Activated CD4-positive, CD25-positive, alpha-beta regulatory T cell treated with anti-CD3 and anti-CD28 coated beads, Interleukin-2, amount 50 U/mL, for 72 hours (primary cell): Measurements from ENCODE around the gene LCE6A.

Experiments
- DNase-seq: peaks from one replicate; pipeline ENCODE4 v3.0.0; 2021

Gene LCE6A, protein sequence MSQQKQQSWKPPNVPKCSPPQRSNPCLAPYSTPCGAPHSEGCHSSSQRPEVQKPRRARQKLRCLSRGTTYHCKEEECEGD

DNA sequence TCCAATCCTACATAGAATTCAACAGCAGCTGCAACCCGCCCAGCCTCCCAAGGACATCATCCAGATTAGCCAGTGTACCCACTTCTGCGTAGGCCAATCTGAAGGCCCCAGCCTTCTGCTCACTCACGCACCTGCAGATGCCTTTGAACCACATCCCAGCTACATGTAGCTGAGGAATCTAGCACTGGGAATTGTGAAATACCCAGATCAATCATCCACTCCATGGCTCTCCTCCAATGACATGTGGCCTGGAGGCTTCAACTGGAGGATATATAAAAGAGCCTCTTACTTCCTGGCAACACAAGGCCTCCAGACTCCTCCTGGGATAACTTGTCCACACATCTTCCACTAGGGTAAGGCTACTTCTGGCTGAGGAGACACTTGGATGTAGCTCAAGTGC lies at the start of gene LCE6A:
TSS of gene LCE6A (plus strand) at position 301 of the 400 bp plus-strand sequence. CDS start 665 bp downstream, outside the sequence.
- no peak for DNase-seq

DNA sequence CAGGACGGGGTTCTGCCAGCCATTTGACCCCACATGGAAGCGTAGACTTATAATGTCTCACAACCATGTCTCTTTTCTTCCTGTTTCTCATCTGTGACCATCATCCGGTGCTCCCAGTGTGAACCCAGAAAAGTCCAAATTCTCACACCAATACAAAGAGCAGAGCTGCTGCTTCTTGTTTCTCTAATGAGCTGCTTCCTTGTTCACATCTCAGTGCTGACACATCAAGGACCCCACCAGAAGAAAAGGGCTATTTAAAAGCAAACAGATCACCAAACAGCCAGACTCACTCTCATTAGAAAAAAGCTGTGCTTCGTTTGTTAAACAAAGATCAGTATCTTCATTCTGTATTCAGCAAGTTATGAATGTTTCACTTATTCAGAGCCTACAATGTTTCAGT lies 47.0 kb upstream of the LCE6A start:
- DNase-seq, result no peak

DNA sequence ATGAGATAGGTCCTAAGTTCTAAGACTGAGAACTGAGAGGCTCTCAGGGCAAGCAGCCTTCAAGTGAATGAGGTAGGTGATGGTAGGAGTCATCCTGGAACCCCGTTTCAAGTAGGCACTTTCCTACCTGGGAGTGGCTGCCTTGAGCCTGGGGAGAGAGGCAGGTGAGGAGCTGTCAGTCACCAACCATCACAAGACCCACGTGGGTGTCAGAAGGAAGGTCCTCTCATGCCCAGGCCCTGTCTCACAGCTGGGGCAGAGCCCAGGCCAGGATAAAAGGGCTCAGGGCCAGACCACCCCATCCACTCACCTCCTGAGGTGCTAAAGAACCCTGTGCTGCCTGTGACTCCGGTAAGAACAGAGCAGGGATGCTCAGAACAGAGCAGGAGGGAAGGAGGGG lies 46.2 kb upstream of the LCE6A start, which contains the start of gene LCE1D:
TSS of gene LCE1D (plus strand) at position 301 of the 400 bp plus-strand sequence. CDS start 1,074 bp downstream, outside the sequence.
- DNase-seq, result no peak

DNA sequence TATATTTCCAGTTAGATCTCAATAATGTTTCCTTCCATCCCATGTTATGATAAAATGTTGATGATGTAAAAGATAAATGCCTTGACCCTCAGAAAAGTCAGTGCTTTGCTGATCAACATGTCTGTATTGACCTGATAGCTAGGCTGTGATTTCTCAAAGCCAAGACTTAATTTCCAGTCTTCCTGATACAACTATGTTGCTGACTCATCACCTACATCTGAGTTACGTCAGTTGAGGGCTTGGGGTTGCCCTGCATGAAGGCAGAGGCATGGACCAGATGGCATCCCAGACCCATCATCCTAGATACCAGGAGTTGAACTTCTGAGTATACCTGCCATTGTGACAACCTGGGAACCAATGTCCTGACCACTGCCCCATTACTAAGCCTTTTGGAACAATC lies 41.3 kb upstream of the LCE6A start:
- no peak for DNase-seq

DNA sequence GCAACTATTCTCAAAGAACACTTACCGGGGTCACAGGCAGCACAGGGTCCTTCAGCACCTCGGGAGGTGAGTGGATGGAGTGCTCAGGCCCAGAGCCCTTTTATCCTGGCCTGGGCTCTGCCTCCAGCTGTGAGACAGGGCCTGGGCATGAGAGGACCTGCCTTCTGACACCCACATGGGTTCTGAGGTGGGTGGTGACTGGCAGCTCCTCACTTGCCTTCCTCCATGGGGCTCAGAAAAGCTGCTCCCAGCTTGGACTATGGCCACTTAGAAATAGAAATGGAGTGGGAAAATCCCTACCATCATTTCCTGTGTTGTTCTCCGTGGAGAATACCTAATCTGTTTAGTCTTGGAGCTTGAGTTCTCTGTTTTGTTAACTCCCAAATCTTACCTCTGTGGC lies 36.1 kb upstream of the LCE6A start, which contains the start of gene LCE1C:
TSS of gene LCE1C (minus strand) at position 76 of the 400 bp plus-strand sequence. CDS start 1,173 bp downstream, outside the sequence.
- no peak for DNase-seq

DNA sequence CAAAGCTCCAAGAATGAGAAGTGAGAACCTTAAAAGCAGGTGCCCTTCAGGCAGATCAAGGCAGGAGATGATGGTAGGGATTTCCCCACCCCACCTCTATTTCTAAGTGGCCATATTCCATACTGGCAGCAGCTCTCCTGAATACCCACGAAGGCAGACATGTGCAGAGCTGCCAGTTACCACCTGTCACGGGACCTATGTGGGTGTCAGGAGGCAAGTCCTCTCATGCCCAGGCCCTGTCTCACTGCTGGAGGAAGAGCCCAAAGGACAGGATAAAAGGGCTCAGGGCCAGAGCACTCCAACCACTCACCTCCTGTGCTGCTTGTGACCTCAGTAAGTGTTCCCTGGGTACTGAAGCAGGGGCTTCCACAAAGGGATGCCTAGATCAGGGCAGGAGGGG lies 31.6 kb upstream of the LCE6A start:
- DNase-seq, result no peak

DNA sequence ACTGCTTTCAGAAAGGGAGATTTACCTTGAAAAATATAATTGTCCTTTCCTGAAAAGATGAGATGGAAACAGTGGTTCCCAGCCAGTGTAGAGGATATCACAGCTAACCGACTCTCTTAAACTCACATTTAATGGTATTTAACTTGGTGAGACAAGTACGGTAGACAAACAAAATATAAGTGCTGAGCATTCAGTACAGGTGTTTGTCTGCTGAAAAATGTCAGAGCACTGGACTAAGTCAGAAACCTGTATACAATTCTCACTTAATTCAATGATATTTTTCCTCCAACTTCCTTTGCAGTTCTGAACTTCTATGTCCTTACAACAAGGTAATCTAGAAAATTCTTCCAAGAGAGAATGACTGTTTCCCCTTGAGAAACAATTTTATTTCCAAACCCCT lies 31.0 kb upstream of the LCE6A start, which contains the start of gene LCE1B:
TSS of gene LCE1B (plus strand) at position 301 of the 400 bp plus-strand sequence. CDS start 476 bp downstream, outside the sequence.
- DNase-seq, result no peak

DNA sequence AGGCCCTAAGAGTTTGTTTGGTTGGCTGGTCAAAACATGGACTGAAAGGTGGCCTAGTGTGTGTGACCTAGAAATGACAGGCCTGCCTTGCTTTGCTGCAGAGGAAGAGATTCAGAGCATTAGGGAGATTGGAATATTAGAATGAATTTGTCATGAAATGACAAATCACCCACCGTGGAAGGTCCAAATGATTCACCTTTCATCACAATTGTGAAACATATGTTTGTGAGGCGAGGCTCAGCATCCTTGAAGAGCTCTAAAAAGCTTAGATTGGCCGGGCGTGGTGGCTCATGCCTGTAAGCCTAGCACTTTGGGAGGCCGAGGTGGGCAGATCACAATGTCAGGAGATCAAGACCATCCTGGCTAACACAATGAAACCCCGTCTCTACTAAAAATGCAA lies 25.3 kb upstream of the LCE6A start:
- no peak for DNase-seq

DNA sequence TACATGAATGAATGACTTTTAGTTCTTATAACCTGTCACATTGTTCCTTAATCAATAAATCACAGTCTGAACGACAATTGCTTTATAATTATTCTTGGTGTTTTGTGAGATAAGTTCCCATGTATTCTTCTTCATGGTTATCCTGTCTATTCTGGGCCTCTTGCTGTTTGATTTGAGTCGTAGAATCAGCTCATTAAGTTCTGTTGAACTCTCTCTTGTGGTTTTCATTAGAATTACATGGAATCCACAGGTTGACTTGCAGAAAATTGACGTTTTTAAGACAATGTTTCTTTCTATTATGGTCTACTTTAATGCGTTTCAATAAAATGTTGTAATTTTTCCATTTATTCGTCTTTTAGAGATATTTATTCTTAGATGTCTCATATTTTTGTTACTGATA lies 19.4 kb upstream of the LCE6A start:
- DNase-seq, result no peak

DNA sequence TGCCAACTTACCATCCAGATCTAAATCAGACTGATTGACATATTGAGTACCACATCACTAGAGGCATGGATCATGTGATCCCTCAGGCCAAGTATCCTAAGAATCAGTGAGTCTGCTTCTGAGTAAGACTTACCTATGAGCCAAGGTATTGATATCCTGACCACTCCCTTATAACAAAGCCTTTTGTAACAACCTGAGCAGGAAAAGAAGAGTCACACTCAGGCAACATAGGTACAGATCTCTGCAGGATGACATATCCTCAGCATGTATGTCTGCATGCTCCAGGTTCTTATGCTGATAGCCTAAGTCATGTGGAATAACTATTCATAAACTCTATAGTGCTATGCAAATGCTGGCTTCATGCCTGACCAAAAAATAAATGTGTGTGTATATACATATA lies 17.7 kb upstream of the LCE6A start:
- no peak for DNase-seq

DNA sequence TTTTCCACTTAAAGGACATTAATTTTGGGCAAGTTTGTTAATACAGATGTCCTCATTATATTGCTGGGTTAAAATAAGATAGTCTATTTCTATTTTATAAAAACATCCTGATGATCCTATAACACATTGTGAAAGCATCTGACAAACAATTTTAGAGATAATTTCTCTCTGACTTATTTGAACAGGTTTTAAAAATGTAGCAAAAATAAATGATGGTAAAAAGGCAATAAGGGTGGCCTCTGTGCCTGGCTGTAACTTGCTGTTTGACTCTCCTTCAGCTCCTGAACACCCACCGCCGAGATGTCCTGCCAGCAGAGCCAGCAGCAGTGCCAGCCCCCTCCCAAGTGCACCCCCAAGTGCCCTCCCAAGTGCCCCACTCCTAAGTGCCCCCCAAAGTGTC lies 15.5 kb upstream of the LCE6A start, which contains the start of gene LCE1A:
TSS of gene LCE1A (plus strand) at position 301 of the 400 bp plus-strand sequence. CDS start at position 301, 0 bp downstream.
- DNase-seq, result no peak

DNA sequence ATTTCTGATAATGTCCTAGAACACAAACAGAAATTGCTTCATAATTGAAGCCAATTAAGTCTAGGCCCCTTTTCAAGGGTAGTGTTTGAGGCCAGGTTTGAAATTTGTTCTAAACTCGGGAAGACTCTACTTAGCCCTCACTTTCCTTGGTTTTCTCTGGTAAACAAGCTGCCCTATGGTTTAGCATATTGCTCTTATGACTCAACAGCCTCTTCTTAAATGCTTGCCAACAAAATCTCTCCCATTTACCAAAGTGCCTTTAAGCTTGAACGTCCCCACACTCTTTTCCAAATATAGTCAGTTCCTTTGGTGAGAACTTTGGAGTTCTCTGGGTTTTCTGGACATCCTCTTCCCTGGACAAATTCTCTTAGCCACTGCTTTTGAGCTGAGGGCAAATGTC lies 5.8 kb upstream of the LCE6A start:
- DNase-seq, result no peak

DNA sequence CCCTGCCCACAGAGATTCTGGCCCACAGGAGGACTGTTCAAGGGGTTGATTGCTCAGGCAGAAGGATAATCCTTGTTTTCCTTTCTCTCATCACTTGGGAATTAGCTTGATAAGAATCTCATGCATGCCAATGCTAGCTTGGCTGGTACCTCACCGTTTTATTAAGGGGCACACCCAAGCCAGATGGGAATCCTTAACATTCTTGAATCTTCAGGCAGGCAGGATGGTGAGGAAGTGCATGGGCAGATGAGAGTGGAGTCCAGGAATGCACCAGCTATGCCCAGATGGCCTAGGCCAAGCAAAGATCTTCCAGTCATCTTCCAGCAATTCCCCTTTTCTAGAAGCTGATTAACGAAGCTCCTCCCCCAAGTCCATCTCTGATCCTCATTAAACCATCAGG lies 13.0 kb downstream of the LCE6A start:
- DNase-seq, result no peak

DNA sequence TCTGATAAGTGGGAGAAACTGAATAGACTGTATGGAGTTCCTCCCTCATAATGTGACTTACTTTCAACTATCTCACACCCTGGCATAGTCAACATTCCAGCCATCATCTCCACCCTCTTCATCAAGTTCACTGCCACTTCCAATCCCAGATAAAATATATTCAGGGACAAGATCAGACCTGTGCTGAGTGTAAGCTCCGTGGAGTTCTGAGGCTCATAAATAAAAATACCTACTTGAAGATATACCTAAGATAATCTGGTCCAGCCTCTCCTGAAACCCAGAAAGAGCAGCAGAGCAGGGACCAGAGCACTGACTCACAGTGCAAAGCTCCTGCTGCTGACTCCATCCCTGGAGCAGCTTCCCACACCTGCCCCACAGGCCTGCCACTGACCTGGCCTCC lies 15.4 kb downstream of the LCE6A start:
- DNase-seq, result no peak

DNA sequence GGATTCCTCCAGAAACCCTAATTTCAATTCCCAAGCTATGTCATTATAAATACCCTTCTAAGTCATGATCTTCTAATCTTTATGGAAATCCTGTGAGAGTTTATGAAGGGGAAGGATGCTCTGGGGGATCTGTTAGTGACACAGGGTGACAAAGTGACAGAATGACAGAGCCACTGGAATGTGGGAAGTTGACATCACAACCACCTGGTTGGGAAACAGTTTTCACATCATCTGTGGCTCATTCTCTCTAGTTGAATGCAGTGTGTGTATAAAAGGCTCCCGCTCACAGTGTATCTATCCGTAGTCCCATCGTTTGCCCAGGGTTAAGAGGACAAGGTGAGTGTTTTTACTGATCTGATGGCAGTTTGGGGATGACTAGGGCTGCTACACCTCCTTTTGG lies 17.0 kb downstream of the LCE6A start, which contains the start of gene LCE7A:
TSS of gene LCE7A (plus strand) at position 301 of the 400 bp plus-strand sequence. CDS start 702 bp downstream, outside the sequence.
- no peak for DNase-seq

DNA sequence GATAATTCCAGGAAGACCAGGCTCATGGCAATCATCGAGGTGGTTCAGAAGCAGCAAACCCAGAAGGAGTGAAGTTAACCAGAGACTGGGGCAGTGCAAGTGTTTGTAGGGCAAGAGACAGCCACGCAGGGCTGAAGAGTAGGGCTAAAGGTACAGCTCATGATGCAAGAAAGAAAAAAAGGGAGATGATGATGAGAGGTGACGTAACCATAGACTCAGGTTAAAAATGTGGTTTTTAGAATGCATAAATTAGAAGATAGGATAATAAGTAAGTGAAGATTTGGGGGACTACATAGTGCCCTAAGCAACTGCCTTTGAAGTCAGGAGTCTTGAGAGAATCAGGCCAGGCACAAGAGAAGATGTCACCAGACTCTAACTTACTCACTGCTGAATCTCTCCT lies 17.5 kb downstream of the LCE6A start:
- no peak for DNase-seq

DNA sequence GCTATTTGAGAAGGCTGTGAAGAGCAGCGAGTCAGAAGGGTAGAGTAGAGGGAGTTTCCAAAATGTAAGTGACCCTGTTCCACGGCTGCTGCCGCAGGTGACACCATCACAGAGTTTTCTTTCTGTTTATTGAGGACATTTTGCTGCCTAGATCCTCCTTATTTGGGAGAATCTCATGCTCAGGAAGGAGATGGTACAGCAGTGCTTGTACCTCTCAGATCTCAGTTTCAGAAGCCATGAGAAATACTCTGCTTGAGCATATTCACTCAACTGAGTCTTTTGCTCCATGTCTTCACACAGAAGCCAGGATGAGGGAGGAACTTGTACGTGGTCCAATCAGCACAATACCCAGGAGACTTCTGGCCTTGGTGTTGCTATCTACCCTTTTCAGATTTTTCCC lies 18.7 kb downstream of the LCE6A start:
- DNase-seq, result no peak

DNA sequence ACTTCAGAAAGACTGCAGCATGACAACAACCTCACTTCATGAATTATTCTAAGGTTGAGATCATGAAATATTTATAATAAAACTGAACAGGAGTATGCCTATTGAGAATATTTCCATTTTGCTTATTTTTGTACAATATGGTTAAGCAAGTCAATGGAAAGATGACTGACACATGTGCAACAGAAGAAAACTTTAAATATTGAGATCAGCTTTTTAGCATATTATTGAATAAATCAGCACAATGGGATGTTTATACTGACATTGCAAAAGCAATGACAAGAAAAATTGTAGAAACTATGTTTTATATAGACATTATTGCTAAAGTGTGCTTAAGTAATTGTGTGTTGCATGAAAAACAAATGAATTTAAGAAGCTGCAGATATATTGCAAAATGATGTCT lies 21.8 kb downstream of the LCE6A start:
- DNase-seq, result no peak

DNA sequence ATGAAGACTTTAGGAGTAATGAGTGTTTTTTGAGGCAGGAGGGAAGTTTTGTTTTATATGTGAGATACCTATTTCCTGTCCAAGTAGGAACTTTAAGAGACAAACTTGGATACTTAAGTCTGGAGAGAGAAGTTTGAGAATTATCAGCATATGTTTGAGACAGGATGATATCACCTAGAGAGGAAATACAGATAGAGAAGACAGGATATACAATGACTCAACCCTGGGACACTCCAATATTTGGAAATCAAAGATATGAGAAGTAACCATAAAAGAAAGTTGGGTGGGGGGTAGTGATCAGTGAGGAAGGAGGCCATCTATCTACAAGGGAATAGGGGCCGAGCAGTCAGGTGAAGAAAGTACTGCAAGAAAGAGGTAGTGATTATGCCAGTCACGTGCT lies 23.7 kb downstream of the LCE6A start:
- DNase-seq, result no peak

DNA sequence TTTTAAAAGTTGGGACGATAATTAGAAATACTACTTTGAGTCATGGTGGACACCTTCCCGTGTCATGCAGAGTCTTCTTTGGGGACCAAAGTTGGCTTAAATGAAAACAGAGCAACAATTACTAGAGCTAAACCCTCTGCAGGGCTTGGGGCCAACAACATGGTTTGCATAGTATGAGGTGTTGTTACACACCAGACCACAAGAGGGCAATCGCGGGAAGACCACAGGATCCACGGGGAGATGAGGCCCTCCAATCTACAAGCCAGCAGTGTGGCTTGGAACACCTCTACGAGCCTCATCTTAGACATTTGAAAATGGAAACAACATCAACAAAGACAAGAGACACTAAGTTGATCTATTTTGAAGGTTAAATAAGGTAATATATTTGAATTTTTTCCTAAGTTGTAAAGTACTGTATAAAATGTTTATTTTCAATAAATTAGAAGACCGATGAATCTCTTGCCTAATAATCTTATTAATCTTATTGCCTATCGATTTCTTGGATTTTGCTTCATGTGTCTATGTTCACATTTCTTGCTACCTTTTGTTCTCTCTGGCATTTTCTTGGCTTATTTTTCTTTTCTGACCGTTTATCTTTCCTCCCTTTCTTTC lies 27.3 kb downstream of the LCE6A start:
- peak; percentile 58 for DNase-seq

DNA sequence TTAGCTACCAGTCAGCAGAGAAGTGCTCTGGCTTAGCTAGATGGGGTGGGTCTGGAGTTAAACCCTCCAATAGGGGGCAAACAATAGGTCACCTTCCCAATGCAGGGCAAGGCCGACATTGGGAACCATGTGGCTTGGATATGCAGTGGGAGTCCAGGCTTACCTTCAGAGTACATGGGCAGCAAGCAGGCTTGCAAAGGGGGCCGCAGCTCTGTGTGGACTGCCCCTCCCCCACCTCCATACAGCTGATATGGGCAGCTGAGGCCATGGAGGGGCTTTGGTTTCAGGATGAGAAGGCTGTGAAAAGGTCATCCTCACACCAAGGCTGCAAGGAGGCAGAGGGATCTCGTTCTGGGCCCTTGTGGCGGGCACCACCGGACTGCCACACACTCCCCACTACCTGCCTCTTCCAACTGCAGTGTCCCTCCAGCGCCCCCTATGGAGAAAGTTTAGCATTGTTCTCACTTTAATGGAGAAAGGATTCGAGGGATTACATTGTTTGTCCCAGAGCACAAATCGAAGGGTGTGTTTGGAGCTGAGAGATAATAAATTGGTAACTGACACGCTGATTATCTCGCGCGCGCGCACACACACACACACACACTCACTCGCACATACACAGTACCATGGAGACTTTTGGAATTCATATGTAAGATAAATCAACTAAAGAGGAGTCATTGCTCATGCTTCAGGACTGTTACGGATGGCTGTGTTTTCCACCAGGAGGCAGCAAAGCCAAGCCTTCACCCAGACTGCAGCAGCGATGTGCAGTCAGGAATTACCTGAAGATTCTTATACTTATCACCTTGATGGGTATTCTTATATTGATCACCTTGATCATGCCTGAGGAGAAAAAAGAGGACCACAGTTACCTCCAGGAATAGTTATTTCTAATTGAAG lies 28.4 kb downstream of the LCE6A start:
- DNase-seq, result no peak

DNA sequence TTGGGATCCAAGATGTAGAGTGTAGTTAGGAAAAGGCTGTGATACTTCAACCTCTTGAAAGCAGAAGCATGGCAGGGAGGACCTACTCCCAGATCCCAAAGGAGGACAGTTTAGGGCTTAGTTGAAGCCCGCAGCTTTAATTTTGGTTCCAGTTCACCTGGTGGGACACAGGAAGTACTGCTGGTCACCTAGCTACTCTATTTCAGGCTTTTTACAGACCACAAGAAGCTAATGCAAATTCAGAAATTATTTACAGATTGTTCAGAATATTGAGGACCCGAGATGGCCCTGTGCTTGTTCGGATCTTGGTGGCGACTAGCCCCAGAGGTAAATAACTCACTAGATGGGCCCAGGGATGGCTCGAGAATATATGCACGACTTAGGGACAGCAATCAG lies 29.1 kb downstream of the LCE6A start:
- DNase-seq, result no peak

DNA sequence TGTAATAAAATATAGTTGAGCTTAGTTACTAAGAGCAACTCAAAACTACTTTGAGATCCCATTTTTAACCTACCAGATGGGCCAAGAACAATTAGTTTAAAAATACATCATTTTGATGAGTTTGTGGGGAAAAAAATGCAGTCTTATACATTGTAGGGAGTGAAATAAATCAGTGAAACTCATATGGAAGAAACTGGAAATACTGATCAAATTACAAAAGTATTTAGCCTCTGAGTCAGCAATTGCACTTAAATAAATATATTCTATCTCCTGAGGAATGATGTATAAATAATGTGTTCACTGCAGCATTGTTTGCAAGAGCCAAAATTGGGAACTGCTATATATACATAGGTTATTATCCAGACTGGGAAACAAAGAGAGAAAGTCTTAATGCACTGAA lies 30.8 kb downstream of the LCE6A start:
- DNase-seq, result no peak

DNA sequence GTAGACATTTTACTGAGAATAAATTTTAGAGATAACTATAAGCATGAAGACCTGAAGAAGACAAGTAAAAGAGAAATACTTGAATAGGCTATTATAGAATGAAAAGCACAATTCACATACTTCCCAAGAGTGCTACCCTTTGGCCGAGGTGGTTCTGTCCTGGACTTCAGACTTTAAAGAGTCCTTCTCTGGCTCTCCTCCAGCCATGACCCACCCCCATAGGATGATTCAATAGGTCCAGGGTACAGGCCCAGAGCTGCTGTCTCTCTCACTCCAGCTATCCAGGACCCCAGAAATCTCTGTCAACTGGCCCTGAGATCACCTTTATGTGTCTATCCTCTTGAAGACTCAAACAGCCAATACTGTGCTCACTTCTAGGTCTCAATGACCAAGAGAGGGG lies 34.2 kb downstream of the LCE6A start:
- no peak for DNase-seq
